Natural killer cell (primary cell): ENCODE results near the gene RAMP1. TPM values are rescaled to one million over a fixed set of nuclear protein-coding genes. Genes with fewer than 3 reads are reported as not detected.

Source experiments
- ATAC-seq, 3 donors: fragments of 150-1000 bp in 2 of 3; fragments of 200-7000 bp in 1 of 3; cut with Tn5 transposase; 1 replicate in 1 of 3; 2 replicates in 2 of 3; pipeline ENCODE4 v1.10.0; 2021; ENCODE audit warnings: mild to moderate bottlenecking in 2 of 3, moderate library complexity in 2 of 3
- DNase-seq, 2 donors: peaks; one replicate each; pipeline versions ENCODE4 v3.0.0 to v3.0.0-alpha.2; 2013 to 2021; ENCODE audit warnings: mixed read lengths in 1 of 2
- H3K27ac ChIP-seq: one replicate; pipeline ENCODE4 v1.5.1; 2013; ENCODE audit warnings: mild to moderate bottlenecking, low read length
- H3K27me3 ChIP-seq: one replicate; pipeline ENCODE4 v1.6.1; 2013; ENCODE audit warnings: low read length; ENCODE audit not compliant: control insufficient read depth, insufficient read depth
- H3K36me3 ChIP-seq: one replicate; pipeline ENCODE4 v1.6.1; 2013; ENCODE audit warnings: low read length; ENCODE audit not compliant: control insufficient read depth, insufficient read depth
- H3K4me1 ChIP-seq: one replicate; pipeline ENCODE4 v1.6.1; 2013; ENCODE audit warnings: low read length; ENCODE audit not compliant: control insufficient read depth, insufficient read depth
- H3K4me3 ChIP-seq: one replicate; pipeline ENCODE4 v1.5.1; 2013; ENCODE audit warnings: low read length
- H3K9me3 ChIP-seq: one replicate; pipeline ENCODE4 v1.6.1; 2013; ENCODE audit warnings: low read length; ENCODE audit not compliant: control insufficient read depth, insufficient read depth
- H3K27ac Mint-ChIP-seq, 2 donors: one replicate each; pipeline ENCODE4 v1.8.0; 2022; ENCODE audit warnings: mild to moderate bottlenecking in 2 of 2, mixed read lengths in 2 of 2, moderate library complexity in 1 of 2
- H3K27me3 Mint-ChIP-seq, 2 donors: one replicate each; pipeline ENCODE4 v1.8.0; 2022; ENCODE audit warnings: low read depth in 2 of 2, mixed read lengths in 2 of 2
- H3K36me3 Mint-ChIP-seq: one replicate; pipeline ENCODE4 v1.8.0; 2022; ENCODE audit warnings: mixed read lengths
- H3K4me1 Mint-ChIP-seq, 2 donors: one replicate each; pipeline ENCODE4 v1.8.0; 2022; ENCODE audit warnings: mixed read lengths in 2 of 2
- H3K4me3 Mint-ChIP-seq: one replicate; pipeline ENCODE4 v1.8.0; 2022; ENCODE audit warnings: mild to moderate bottlenecking, moderate library complexity, mixed read lengths
- H3K9me3 Mint-ChIP-seq, 2 donors: one replicate each; pipeline ENCODE4 v1.8.0; 2022; ENCODE audit warnings: mixed read lengths in 2 of 2
- WGBS: methylation state at CpG from one replicate; pipeline ENCODE4 v1.1.7; 2013; ENCODE audit warnings: missing lambda C conversion rate; ENCODE audit not compliant: insufficient coverage; 5-methylcytosine and 5-hydroxymethylcytosine counted together
- intact Hi-C: fragments of 100-400 bp; cut with micrococcal nuclease; formaldehyde crosslinking; loops from one replicate; pipeline ENCODE4 v1.14.2; 2022
- total RNA-seq, 4 donors: library from RNA; stranded (reverse); fragments of 120-200 nt in 1 of 4; gene quantifications; one replicate each; pipeline versions ENCODE4 v1.2.3 to v1.2.4, GENCODE V29; 2013 to 2022
- TF ChIP-seq, protein P1 (sequence below): fragments of 200-600 bp; IDR thresholded peaks from one replicate; pipeline ENCODE4 v1.8.0; 2022; ENCODE audit warnings: antibody characterized with exemption

The RAMP1 gene
- total RNA-seq, 3 donors from 2014 or later (not counting 1 experiment from before 2014, with no cell fraction given): 3.9 to 11.0 (median 4.9) TPM

DNA sequence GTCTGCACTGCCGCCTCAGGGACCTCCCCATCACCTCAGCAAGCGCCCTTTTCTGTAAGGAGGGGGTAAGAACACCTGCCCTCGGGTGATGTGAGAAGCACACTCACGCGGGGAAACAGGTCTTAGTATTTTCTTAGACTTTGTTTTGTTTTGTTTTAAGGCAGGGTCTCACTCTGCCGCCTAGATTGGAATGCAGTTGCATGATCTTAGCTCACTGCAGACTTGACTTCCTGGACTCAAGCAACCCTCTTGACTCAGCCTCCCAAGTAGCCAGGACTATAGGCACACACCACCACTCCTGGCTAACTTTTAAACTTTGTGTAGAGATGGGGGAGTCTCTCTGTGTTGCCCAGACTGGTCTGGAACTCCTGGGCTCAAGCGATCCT lies 37.1 kb downstream of the RAMP1 start:
- no peaks in the 10 kb centered on the region for H3K27me3 Mint-ChIP-seq
- Histone ChIP-seq H3K36me3 (no peaks in the 10 kb centered on the region), H3K27me3 (no peaks in the 10 kb centered on the region), H3K9me3 (no peaks in the 10 kb centered on the region), H3K27ac (no peak overlapping the region), H3K4me1 (peaks cover 51% of the 10 kb centered on the region), H3K4me3 (no peak overlapping the region)
- no peaks in the 10 kb centered on the region for H3K36me3 Mint-ChIP-seq
- H3K9me3 Mint-ChIP-seq: peaks cover 0 to 3% of the 10 kb centered on the region in 2 donors
- ATAC-seq (no peak), DNase-seq (no peak)
- intact Hi-C loops: no loop called here
- H3K4me1 Mint-ChIP-seq: peaks cover 59 to 63% of the 10 kb centered on the region in 2 donors
- TF ChIP-seq, protein P1, sequence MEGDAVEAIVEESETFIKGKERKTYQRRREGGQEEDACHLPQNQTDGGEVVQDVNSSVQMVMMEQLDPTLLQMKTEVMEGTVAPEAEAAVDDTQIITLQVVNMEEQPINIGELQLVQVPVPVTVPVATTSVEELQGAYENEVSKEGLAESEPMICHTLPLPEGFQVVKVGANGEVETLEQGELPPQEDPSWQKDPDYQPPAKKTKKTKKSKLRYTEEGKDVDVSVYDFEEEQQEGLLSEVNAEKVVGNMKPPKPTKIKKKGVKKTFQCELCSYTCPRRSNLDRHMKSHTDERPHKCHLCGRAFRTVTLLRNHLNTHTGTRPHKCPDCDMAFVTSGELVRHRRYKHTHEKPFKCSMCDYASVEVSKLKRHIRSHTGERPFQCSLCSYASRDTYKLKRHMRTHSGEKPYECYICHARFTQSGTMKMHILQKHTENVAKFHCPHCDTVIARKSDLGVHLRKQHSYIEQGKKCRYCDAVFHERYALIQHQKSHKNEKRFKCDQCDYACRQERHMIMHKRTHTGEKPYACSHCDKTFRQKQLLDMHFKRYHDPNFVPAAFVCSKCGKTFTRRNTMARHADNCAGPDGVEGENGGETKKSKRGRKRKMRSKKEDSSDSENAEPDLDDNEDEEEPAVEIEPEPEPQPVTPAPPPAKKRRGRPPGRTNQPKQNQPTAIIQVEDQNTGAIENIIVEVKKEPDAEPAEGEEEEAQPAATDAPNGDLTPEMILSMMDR: no peak
- H3K27ac Mint-ChIP-seq: peak overlapping the region; percentile 89 to 98
- WGBS: 90% methylated on average over 6 of the region's 7 CpGs
- H3K4me3 Mint-ChIP-seq: no peak overlapping the region

DNA sequence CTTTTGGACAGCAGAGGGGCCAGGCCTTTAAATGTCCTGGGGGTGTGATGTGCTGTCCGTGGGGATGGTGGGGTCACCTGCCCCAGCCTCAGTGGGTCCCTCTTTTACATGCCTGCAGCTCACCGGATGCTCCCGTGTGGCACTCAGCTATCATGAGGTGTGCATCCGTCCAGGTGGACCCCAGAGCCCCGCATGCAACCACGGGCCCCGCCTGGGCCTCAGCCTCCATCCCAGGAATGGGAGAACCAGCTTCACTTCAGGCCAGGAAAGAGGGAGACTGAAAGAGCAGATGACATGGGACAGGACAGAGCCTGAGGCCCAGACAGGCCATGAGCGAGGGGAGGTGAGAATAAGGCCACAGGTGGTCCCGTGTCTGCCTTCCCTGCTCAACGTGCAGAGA lies 37.5 kb downstream of the RAMP1 start:
- Mint-ChIP-seq H3K36me3 (no peaks in the 10 kb centered on the region), H3K4me3 (no peak overlapping the region), H3K27me3 (no peaks in the 10 kb centered on the region), H3K4me1 (peaks cover 61 to 64% of the 10 kb centered on the region in 2 donors), H3K27ac (peak overlapping the region; percentile 89 to 98), H3K9me3 (peaks cover 0 to 3% of the 10 kb centered on the region in 2 donors)
- intact Hi-C loops: no loop called here
- WGBS: 96% methylated on average over 10 of the region's 10 CpGs
- H3K4me1 ChIP-seq: peaks cover 56% of the 10 kb centered on the region
- H3K27me3 ChIP-seq: no peaks in the 10 kb centered on the region
- DNase-seq: no peak
- no peaks in the 10 kb centered on the region for H3K9me3 ChIP-seq
- no peak overlapping the region for H3K27ac ChIP-seq
- H3K4me3 ChIP-seq: no peak overlapping the region
- no peak for ATAC-seq
- no peaks in the 10 kb centered on the region for H3K36me3 ChIP-seq
- TF ChIP-seq, protein P1: no peak

DNA sequence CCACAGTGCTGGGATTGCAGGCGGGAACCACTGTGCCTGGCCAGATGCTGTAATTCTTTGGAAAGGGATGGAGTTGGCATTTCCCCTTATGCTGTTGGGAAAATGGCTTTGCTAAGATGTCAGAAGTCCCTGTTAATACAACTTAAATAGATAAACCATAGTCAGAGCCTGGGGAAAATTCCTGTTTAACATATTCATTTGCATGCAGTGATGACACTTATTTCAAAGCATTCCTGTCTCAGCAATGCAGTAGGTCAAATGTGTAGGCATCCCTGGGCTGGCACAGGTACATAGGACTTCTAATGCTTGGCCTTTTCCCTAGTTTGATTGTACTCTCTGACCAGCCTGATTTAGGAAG lies 38.6 kb downstream of the RAMP1 start:
- Histone ChIP-seq H3K36me3 (no peaks in the 10 kb centered on the region), H3K27me3 (no peaks in the 10 kb centered on the region), H3K27ac (peak overlapping the region; percentile 83), H3K4me3 (no peak overlapping the region), H3K4me1 (peaks cover 60% of the 10 kb centered on the region), H3K9me3 (no peaks in the 10 kb centered on the region)
- peak overlapping the region; percentile 89 to 98 for H3K27ac Mint-ChIP-seq
- TF ChIP-seq, protein P1: no peak
- H3K4me1 Mint-ChIP-seq: peaks cover 60 to 61% of the 10 kb centered on the region in 2 donors
- intact Hi-C loops: no loop called here
- ATAC-seq (no peak), DNase-seq (no peak)
- H3K36me3 Mint-ChIP-seq: no peaks in the 10 kb centered on the region
- peaks cover 0 to 3% of the 10 kb centered on the region in 2 donors for H3K9me3 Mint-ChIP-seq
- no CpG with 5 or more reads among the region's 1 CpG for WGBS
- H3K27me3 Mint-ChIP-seq: no peaks in the 10 kb centered on the region
- H3K4me3 Mint-ChIP-seq: peak overlapping the region; percentile 64
